ENCODE measurements around the gene MAGEA1.
"Not testable (repeated sequence)": the region's sequence is repeated elsewhere in the genome, so short reads cannot be mapped to it uniquely, and the experiment has no call there.

The MAGEA1 gene

DNA sequence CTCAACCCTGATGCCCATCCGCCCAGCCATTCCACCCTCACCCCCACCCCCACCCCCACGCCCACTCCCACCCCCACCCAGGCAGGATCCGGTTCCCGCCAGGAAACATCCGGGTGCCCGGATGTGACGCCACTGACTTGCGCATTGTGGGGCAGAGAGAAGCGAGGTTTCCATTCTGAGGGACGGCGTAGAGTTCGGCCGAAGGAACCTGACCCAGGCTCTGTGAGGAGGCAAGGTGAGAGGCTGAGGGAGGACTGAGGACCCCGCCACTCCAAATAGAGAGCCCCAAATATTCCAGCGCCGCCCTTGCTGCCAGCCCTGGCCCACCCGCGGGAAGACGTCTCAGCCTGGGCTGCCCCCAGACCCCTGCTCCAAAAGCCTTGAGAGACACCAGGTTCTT, at the start of gene MAGEA1:
TSS of gene MAGEA1 (plus strand) at position 154 of the 400 bp plus-strand sequence. CDS start 3,106 bp downstream, outside the sequence.
- DNase-seq (ENCODE audit: low spot score), result no peak
- FAIRE-seq, result no peak

GRCh38 chrX:153132924-153133323, 46.2 kb upstream of the MAGEA1 start:
- DNase-seq (ENCODE audit: low spot score); FAIRE-seq: not testable (repeated sequence)

GRCh38 chrX:153139074-153139473, 40.0 kb upstream of the MAGEA1 start:
- DNase-seq (ENCODE audit: low spot score), result not testable (repeated sequence)
- FAIRE-seq, result peak; percentile 4

GRCh38 chrX:153146288-153146687, 32.8 kb upstream of the MAGEA1 start:
- DNase-seq (ENCODE audit: low spot score); FAIRE-seq: not testable (repeated sequence)

GRCh38 chrX:153153516-153153915, 25.6 kb upstream of the MAGEA1 start:
- FAIRE-seq (no peak), DNase-seq (ENCODE audit: low spot score) (no peak)

DNA sequence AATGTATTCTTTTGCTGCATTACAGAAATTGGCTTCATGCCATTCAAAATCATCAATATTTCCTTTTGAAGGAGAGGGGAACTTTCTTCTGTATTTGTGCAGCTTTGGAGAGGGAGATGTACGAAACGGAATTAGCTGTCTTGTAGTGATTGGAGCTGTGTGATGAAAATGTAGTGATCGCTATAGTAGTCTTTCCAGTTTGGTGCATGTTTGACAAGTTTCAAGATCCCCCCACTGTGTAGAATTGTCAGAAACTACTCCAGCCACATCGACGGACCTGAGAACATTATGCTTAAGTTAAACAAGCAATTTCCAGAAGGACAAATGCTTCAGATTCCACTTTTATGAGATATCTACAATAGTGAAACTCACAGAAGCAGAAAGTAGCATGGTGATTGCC, 21.6 kb upstream of the MAGEA1 start:
- no peak for FAIRE-seq

GRCh38 chrX:153158319-153158718, 20.8 kb upstream of the MAGEA1 start:
- FAIRE-seq (no peak), DNase-seq (ENCODE audit: low spot score) (no peak)

More for the DNA sequence above, 21.6 kb upstream of the MAGEA1 start:
- DNase-seq (ENCODE audit: low spot score), result no peak

DNA sequence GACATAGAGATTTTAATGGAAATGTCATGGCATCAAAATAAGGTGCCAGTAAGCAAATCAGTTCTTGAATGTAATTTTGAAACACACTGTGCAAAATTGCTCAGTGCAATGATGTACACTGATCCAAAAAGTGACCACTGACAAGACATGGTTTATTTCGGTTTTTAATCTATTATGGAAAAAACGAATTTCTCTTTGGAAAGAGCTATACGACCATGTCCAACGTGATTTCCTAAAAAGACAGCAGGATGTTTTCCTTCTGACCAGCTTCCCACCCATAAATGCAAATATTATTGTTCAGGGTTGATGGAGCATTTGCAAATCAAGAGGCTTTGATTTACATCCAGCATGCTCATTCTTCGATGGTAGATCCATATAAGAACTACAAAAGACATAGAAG, 17.1 kb upstream of the MAGEA1 start:
- DNase-seq (ENCODE audit: low spot score), result no peak
- FAIRE-seq, result no peak

DNA sequence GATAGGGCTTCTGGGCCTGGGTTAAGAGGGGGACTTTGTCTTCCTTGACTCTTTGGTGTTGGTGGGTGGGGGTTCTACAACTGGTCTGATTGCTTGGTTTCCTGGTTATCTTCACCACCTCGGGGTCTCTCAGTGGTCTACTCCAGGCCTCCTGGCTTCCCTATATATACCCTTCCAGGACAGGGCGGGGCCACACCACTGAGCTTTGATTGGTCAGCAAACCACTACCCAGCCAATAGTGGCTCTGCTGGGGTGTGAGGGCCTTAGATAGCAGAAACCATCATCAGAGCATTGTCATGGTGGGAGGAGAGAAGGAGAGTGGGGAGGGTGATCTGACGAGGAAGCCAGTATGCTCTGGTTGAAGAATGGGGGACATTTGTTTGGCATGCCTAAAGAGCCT, 14.4 kb upstream of the MAGEA1 start:
- DNase-seq (ENCODE audit: low spot score), result no peak
- no peak for FAIRE-seq

- not testable (repeated sequence) for FAIRE-seq; DNase-seq (ENCODE audit: low spot score)
These were observed 10.7 kb upstream of the MAGEA1 start for GRCh38 chrX:153168423-153168822.

DNA sequence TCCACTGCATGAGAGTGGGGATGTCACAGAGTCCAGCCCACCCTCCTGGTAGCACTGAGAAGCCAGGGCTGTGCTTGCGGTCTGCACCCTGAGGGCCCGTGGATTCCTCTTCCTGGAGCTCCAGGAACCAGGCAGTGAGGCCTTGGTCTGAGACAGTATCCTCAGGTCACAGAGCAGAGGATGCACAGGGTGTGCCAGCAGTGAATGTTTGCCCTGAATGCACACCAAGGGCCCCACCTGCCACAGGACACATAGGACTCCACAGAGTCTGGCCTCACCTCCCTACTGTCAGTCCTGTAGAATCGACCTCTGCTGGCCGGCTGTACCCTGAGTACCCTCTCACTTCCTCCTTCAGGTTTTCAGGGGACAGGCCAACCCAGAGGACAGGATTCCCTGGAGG, 2.7 kb downstream of the MAGEA1 start:
- FAIRE-seq, result no peak

GRCh38 chrX:153184787-153185186, 5.7 kb downstream of the MAGEA1 start:
- no peak for FAIRE-seq
- DNase-seq (ENCODE audit: low spot score), result no peak

More for the DNA sequence above, 2.7 kb downstream of the MAGEA1 start:
- no peak for DNase-seq (ENCODE audit: low spot score)

DNA sequence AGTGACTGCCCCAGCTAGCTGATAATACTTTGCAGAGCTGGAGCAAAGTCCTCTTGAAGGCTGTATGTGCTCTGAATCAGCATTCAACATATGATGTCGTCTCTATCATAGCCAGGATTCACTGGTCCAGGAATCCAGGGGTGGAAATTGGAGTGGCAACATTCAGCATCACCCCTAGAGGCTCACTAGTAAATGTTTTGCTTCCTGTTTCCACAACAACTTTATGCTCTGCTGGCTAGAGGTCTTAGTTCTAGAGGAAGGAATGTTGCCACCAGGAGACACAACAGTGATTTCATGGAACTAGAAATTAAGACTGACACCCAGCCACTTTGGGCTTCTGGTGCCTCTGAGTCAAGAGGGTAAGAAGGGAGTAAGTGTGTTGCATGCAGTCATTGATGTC, 11.3 kb downstream of the MAGEA1 start:
- FAIRE-seq, result no peak
- no peak for DNase-seq (ENCODE audit: low spot score)

DNA sequence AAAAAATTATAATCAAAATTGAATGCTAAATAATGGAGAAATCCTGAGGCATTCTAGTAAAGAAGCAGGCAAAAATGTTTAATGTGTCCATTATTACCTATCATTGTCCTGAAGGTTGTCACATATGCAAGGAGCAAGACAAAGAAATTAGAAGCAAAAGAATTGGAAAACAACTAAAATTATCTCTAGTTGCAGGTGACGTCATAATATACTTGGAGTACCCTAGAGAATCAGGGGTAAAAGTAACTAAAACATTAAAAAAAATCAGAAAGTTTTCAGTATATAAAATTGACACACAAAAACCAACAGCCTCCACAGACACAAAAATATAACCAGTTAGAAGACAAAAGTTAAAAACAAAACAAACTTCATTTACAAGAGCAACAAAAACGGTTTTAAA, 21.4 kb downstream of the MAGEA1 start:
- no peak for DNase-seq (ENCODE audit: low spot score)
- FAIRE-seq, result no peak

GRCh38 chrX:153206425-153207046, 27.5 kb downstream of the MAGEA1 start:
- no peak for FAIRE-seq
- DNase-seq (ENCODE audit: low spot score), result no peak

DNA sequence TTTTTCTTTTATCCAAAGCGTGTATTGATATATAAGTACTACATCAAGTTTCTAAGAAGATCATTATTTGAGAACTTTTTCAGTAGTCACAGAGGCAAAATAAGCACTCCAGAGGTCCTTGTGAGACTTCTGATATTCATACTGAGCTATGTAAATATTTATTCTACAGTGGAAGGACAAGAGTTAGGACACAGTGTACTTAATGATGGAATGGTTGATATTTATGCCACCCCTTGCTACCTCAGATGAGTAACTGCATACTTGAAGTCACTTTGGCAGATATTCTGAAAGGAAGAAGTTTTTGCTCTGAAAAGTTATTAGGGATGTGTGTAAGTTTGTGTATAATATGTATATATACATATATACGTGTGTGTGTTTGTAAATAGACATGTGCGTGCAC, 30.3 kb downstream of the MAGEA1 start:
- FAIRE-seq, result no peak
- no peak for DNase-seq (ENCODE audit: low spot score)

- no peak for FAIRE-seq
- no peak for DNase-seq (ENCODE audit: low spot score)
These were observed 35.9 kb downstream of the MAGEA1 start for GRCh38 chrX:153214934-153215333.

DNA sequence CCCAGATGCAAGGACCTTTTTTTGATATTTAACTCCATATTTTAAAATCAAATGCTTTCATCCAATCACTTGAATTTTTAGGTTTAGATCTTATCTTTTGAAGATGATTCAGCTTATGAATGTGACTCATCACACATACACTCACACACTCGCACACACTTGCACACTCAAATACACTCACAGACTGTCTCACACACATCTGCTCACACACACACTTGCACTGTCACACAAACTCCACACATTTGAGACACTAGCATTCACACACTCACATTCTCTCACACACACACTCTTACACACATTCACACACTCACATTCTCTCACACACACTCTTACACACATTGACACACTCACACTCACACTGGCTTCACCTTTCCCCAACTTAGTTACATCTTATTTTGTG, 37.8 kb downstream of the MAGEA1 start:
- DNase-seq (ENCODE audit: low spot score) (no peak), FAIRE-seq (no peak)

DNA sequence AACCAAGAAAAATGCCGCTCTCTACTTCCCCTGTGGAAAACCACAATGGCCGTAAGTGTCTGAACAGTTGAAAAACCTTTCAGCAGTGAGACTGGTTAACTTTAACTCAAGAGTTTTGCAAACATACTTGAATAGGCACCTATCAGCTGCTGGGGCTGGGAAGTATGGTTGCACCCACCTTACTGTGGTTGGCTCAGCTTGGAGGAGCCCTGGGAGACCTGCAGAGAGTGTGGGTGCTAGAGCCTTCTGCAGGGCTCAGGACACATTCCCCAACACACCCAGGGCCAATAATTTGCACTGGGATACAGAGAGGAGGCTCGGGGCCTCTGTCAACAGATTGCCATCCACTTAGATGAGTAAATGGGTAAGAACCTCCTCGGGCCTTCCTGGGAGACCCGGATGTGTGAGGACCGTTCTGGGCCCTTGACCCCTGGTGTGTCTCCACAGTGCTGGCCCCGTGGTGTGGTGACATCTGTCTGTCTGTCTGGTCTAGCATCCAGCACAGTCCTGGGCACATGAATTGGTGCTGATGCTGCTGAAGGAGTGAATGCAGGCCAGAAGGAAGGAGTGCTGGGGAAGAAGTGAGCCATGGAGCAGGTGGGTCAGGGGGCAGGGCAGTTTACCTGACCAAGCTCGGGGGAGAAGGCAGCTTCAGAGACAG, 46.5 kb downstream of the MAGEA1 start:
- DNase-seq (ENCODE audit: low spot score) (no peak), FAIRE-seq (no peak)

- FAIRE-seq (no peak), DNase-seq (ENCODE audit: low spot score) (peak; percentile 29)
These were observed 47.5 kb downstream of the MAGEA1 start for GRCh38 chrX:153226344-153227185.
